GM21576 (cell line): ENCODE data around the gene ADAMTS12.

Experiments used
- ATAC-seq: cut with Tn5 transposase; IDR thresholded peaks from one replicate; pipeline ENCODE4 v1.9.1; 2021; ENCODE audit warnings: mild to moderate bottlenecking, moderate library complexity; ENCODE audit not compliant: unreplicated experiment

ADAMTS12 gene

GRCh38 chr5:33769196-33769595 is 122.6 kb downstream of the ADAMTS12 start:
- ATAC-seq, result no peak

GRCh38 chr5:33766023-33766422 is 125.8 kb downstream of the ADAMTS12 start:
- no peak for ATAC-seq

- no peak for ATAC-seq
Measured at GRCh38 chr5:33764786-33765185, 127.0 kb downstream of the ADAMTS12 start.

GRCh38 chr5:33763435-33763834 is 128.4 kb downstream of the ADAMTS12 start:
- ATAC-seq, result no peak

- no peak for ATAC-seq
Measured at GRCh38 chr5:33762859-33763258, 128.9 kb downstream of the ADAMTS12 start.

- no peak for ATAC-seq
Measured at GRCh38 chr5:33761139-33761538, 130.7 kb downstream of the ADAMTS12 start.

- ATAC-seq, result no peak
Measured at GRCh38 chr5:33758737-33759136, 133.1 kb downstream of the ADAMTS12 start.

GRCh38 chr5:33756491-33756890 is 135.3 kb downstream of the ADAMTS12 start:
- ATAC-seq, result no peak

- no peak for ATAC-seq
Measured at GRCh38 chr5:33755231-33755630, 136.6 kb downstream of the ADAMTS12 start.

- no peak for ATAC-seq
Measured at GRCh38 chr5:33753704-33754103, 138.1 kb downstream of the ADAMTS12 start.

- no peak for ATAC-seq
Measured at GRCh38 chr5:33748754-33749153, 143.0 kb downstream of the ADAMTS12 start.

GRCh38 chr5:33745101-33745770 is 146.6 kb downstream of the ADAMTS12 start:
- ATAC-seq, result no peak

- ATAC-seq, result no peak
Measured at GRCh38 chr5:33743099-33743498, 148.7 kb downstream of the ADAMTS12 start.

GRCh38 chr5:33742181-33742580 is 149.6 kb downstream of the ADAMTS12 start:
- ATAC-seq, result no peak

GRCh38 chr5:33738967-33739366 is 152.8 kb downstream of the ADAMTS12 start:
- no peak for ATAC-seq

- ATAC-seq, result no peak
Measured at GRCh38 chr5:33738097-33738496, 153.7 kb downstream of the ADAMTS12 start.

GRCh38 chr5:33737697-33738096 is 154.1 kb downstream of the ADAMTS12 start:
- no peak for ATAC-seq

- no peak for ATAC-seq
Measured at GRCh38 chr5:33737284-33737683, 154.5 kb downstream of the ADAMTS12 start.

GRCh38 chr5:33736510-33736909 is 155.3 kb downstream of the ADAMTS12 start:
- ATAC-seq, result no peak

- no peak for ATAC-seq
Measured at GRCh38 chr5:33735072-33735471, 156.7 kb downstream of the ADAMTS12 start.

GRCh38 chr5:33734537-33734936 is 157.3 kb downstream of the ADAMTS12 start:
- ATAC-seq, result no peak

- no peak for ATAC-seq
Measured at GRCh38 chr5:33733225-33733624, 158.6 kb downstream of the ADAMTS12 start.
